AG04450 (cell line): ENCODE data around the gene GLRX. TPM values are rescaled to one million over a fixed set of nuclear protein-coding genes. Genes with fewer than 3 reads are reported as not detected.

Source experiments
- CTCF ChIA-PET: fragments of 300-600, 350-600 bp; formaldehyde crosslinking; extraction: SDS; loops from one replicate; lab custom pipeline; 2022; ENCODE audit warnings: antibody characterized with exemption, inconsistent platforms; lab: Charles Lee
- POLR2A ChIA-PET: fragments of 350-600 bp; formaldehyde crosslinking; extraction: SDS; loops from one replicate; lab custom pipeline; 2021; ENCODE audit warnings: antibody characterized with exemption, inconsistent platforms; lab: Yijun Ruan, JAX
- DNase-seq: peaks from one replicate; pipeline ENCODE4 v3.0.0-alpha.2; 2011; ENCODE audit warnings: low read depth, low spot score
- H3K27ac ChIP-seq: one replicate; pipeline ENCODE4 v1.5.1; 2012; ENCODE audit warnings: low read depth, low read length, control low read depth
- H3K27me3 ChIP-seq: one replicate; pipeline ENCODE4 v1.6.0; 2012; ENCODE audit warnings: low read length; ENCODE audit not compliant: control insufficient read depth, insufficient read depth
- H3K4me3 ChIP-seq: 2 replicates; pipeline ENCODE4 v1.5.1; 2011; ENCODE audit warnings: mild to moderate bottlenecking, low read depth, low read length, control low read depth
- H3K9me3 ChIP-seq: 2 replicates; pipeline ENCODE4 v1.5.1; 2012; ENCODE audit warnings: low read length; ENCODE audit not compliant: control insufficient read depth, insufficient read depth
- CTCF ChIP-seq: IDR thresholded peaks from 2 replicates; pipeline ENCODE4 v1.5.1; 2011; ENCODE audit warnings: low read depth, low read length, control low read depth, inconsistent platforms
- polyA plus RNA-seq: library from polyadenylated mRNA; depleted of rRNA; stranded (reverse); fragments of >200 nt; gene quantifications from 2 replicates; pipeline ENCODE4 v1.2.3, GENCODE V29; 2011

GLRX gene
- polyA plus RNA-seq, 1 experiment: 233 TPM

DNA sequence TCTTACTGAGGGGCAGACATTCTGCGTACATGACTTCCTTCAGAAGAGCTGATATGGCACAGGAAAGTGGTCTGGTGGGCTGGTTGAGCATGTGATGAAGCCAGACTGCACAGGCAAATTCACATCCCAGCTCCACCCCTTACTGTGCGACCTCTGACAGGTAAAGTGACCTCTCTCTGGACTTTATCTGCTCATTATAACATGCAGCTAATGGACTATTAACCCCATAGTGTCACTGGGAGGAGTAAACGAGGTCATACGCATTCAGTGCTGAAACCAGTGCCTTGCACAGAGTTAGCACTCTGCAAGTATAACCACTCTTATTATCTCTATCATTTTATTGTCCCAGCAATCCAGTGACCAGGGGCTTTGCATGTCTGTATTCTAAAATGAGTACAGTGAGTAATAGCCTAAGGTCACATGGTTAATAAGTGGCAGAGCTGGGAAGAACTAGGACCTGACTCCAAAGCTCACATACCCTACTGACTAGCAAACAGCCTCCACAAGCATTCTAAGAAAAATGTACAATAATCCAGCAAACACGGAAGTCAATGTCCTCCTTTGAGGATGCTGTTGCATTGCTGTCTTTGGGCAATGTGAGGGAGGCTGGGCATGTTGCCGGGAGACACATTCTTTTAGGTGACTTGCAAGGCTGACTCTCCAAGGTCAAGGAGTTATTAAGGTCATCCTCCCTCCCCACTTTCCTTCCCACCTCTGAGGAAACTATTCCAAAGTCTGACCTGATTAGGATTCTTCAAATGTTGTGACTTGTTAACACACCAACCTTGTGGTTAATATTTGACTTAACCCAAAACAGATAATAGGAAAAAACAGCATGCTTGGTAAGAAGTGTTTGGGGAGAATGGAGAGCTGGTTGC is 19.0 kb downstream of the GLRX start:
- Histone ChIP-seq H3K27me3 (no peaks in the 10 kb centered on the region), H3K9me3 (no peaks in the 10 kb centered on the region), H3K27ac (peak overlapping the region; percentile 11), H3K4me3 (no peak overlapping the region)
- POLR2A ChIA-PET: interaction anchor here (0.5 kb wide), 1 partner anchor 31 kb away, joined by 6 read pairs; no protein-coding TSS in a partner anchor
- no peak for TF ChIP-seq CTCF
- DNase-seq: no peak
- CTCF ChIA-PET: interaction anchor here (0.8 to 2.0 kb wide), 2 partner anchors 22 to 140 kb away, joined by 4 to 7 read pairs; no protein-coding TSS in a partner anchor

- ChIA-PET POLR2A (no interaction called here), CTCF (interaction anchor here (1.0 kb wide), 1 partner anchor 138 kb away, joined by 4 read pairs; no protein-coding TSS in a partner anchor)
- no peak for TF ChIP-seq CTCF
- Histone ChIP-seq H3K27ac (no peak overlapping the region), H3K27me3 (no peaks in the 10 kb centered on the region), H3K4me3 (no peak overlapping the region), H3K9me3 (no peaks in the 10 kb centered on the region)
- DNase-seq: no peak
Measured at GRCh38 chr5:95801961-95802360, 20.6 kb downstream of the GLRX start.

DNA sequence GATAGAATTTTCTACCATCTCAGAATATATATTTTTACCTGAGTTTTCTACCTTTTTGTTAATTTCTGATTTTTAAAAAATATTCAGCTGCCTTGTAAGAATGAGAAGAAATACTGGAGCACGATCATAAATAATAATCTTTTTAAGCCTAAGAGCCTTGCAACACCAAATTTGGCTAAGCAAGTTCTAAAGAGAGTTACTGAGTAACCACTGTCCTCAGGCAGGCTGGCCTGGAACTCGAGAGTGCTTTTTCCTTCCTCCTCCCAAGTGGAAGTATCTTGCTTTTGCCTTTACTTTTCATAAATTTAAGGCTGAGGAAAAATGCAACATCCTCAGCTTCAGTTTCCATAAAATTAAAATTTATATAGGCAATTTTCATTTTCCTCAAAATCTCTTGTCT is 21.0 kb downstream of the GLRX start:
- CTCF ChIA-PET: interaction anchor here (1.0 kb wide), 1 partner anchor 138 kb away, joined by 4 read pairs; no protein-coding TSS in a partner anchor
- Histone ChIP-seq H3K27me3 (no peaks in the 10 kb centered on the region), H3K9me3 (no peaks in the 10 kb centered on the region), H3K4me3 (no peak overlapping the region), H3K27ac (no peak overlapping the region)
- POLR2A ChIA-PET: no interaction called here
- no peak for DNase-seq
- no peak for TF ChIP-seq CTCF

- ChIA-PET POLR2A (no interaction called here), CTCF (no interaction called here)
- no peaks in the 10 kb centered on the region for H3K9me3 ChIP-seq
- no peak for DNase-seq
- no peak overlapping the region for H3K4me3 ChIP-seq
- no peaks in the 10 kb centered on the region for H3K27me3 ChIP-seq
- no peak for TF ChIP-seq CTCF
- no peak overlapping the region for H3K27ac ChIP-seq
Measured at GRCh38 chr5:95800553-95800952, 22.0 kb downstream of the GLRX start.
